H1 (cell line): Measurements from ENCODE around the gene DCLK1. TPM values are rescaled to one million over a fixed set of nuclear protein-coding genes. Genes with fewer than 3 reads are reported as not detected.

Experiments used
- ASH2L ChIP-seq: fragments of 200-600, 300-600 bp; sonication (generic); IDR thresholded peaks from one replicate; pipeline ENCODE4 v1.7.1; 2017; ENCODE audit warnings: low read length
- KDM4A ChIP-seq: IDR thresholded peaks from one replicate; pipeline ENCODE4 v1.7.1; 2012; ENCODE audit warnings: low read depth, mild to moderate bottlenecking, moderate library complexity, low read length, inconsistent platforms; ENCODE audit not compliant: severe bottlenecking
- RAD21 ChIP-seq, 2 experiments: IDR thresholded peaks in 1 of 2; conservative IDR thresholded peaks in 1 of 2; 2 replicates each; pipeline ENCODE4 v1.6.1; 2011; ENCODE audit warnings: low read depth in 2 of 2, low read length in 2 of 2, improper control_type of control experiment in 1 of 2, inconsistent platforms in 1 of 2, mild to moderate bottlenecking in 1 of 2, moderate library complexity in 1 of 2
- SP2 ChIP-seq: IDR thresholded peaks from 2 replicates; pipeline ENCODE4 v1.6.1; 2012; ENCODE audit warnings: mild to moderate bottlenecking, low read length, inconsistent platforms
- polyA plus RNA-seq, 7 experiments: library from polyadenylated mRNA; depleted of rRNA in 3 of 7; stranded (reverse) in 5 of 7; unstranded in 2 of 7; fragments of >200 nt in 5 of 7; fragments of 200-250 nt in 2 of 7; gene quantifications; 1 replicate in 5 of 7; 2 replicates in 1 of 7; 4 replicates in 1 of 7; pipeline versions ENCODE4 v1.2.1 to v1.2.3, GENCODE V29; 2011 to 2013; ENCODE audit warnings: missing spikeins in 2 of 7, mixed read lengths in 2 of 7
- total RNA-seq: library from RNA; stranded (reverse); fragmentation: NEBNext Ultra II Directional; extraction: Animal tissue kit (Norgen Biotek cat#: 25700); gene quantifications from 2 replicates; pipeline ENCODE4 v1.2.1, GENCODE V29; 2021

DCLK1 gene
- total and polyA plus RNA-seq, 2 of the 8 experiments (the other 6 are each of a cell fraction or from before 2014, with no cell fraction given) = 22.8 to 41.0 TPM

- TF ChIP-seq SP2 = no peak
- no peak for TF ChIP-seq KDM4A
- no peak for TF ChIP-seq ASH2L
- no peak for TF ChIP-seq RAD21 (IDR thresholded peaks at IDR 0.05 in 1 of 2, conservative IDR thresholded peaks at IDR 0.05 in 1 of 2; ENCODE audit: low read depth in 2 of 2, low read length in 2 of 2)
These were observed 241.6 kb downstream of the DCLK1 start (continued) for GRCh38 chr13:35889560-35889959.
